ENCODE data around the gene ABCA7.

- TF ChIP-seq CTCF (IDR thresholded peaks at IDR 0.05) (no peak), POLR2A (IDR thresholded peaks at IDR 0.05) (no peak)
Observed at GRCh38 chr19:1057176-1057855, 17.4 kb downstream of the ABCA7 start.
